GM23248 (cell line): ENCODE results near the gene TRIM9. TPM values are rescaled to one million over a fixed set of nuclear protein-coding genes. Genes with fewer than 3 reads are reported as not detected.

Source experiments
- DNase-seq: peaks from one replicate; pipeline ENCODE4 v3.0.0-alpha.2; 2015
- H2AFZ ChIP-seq: fragments of 200-600 bp; sonication (generic); 2 replicates; pipeline ENCODE4 v1.6.1; 2016; ENCODE audit warnings: antibody characterized with exemption
- H3F3A ChIP-seq: fragments of 200-600 bp; sonication (generic); 2 replicates; pipeline ENCODE4 v1.6.1; 2016; ENCODE audit warnings: mild to moderate bottlenecking, antibody characterized with exemption, mixed run types; ENCODE audit not compliant: insufficient read depth
- H3K27ac ChIP-seq: fragments of 200-600 bp; sonication (generic); 2 replicates; pipeline ENCODE4 v1.5.1; 2016; ENCODE audit warnings: mild to moderate bottlenecking
- H3K27me3 ChIP-seq: fragments of 200-600 bp; sonication (generic); replicated peaks from 2 replicates; pipeline ENCODE4 v1.6.1; 2016; ENCODE audit warnings: mild to moderate bottlenecking; ENCODE audit not compliant: insufficient read depth
- H3K36me3 ChIP-seq: fragments of 200-600 bp; sonication (generic); 2 replicates; pipeline ENCODE4 v1.6.1; 2016; ENCODE audit warnings: low read depth, mild to moderate bottlenecking
- H3K4me1 ChIP-seq: fragments of 200-600 bp; sonication (generic); 2 replicates; pipeline ENCODE4 v1.6.1; 2016; ENCODE audit warnings: mild to moderate bottlenecking; ENCODE audit not compliant: insufficient read depth
- H3K4me2 ChIP-seq: fragments of 200-600 bp; sonication (generic); one replicate; pipeline ENCODE4 v1.6.1; 2016; ENCODE audit warnings: mild to moderate bottlenecking; ENCODE audit not compliant: unreplicated experiment
- H3K4me3 ChIP-seq: fragments of 200-600 bp; sonication (generic); 2 replicates; pipeline ENCODE4 v1.5.1; 2016; ENCODE audit warnings: mild to moderate bottlenecking
- H3K79me2 ChIP-seq: fragments of 200-600 bp; sonication (generic); 2 replicates; pipeline ENCODE4 v1.6.1; 2016; ENCODE audit warnings: mild to moderate bottlenecking; ENCODE audit not compliant: insufficient read depth
- H3K9ac ChIP-seq: fragments of 200-600 bp; sonication (generic); 2 replicates; pipeline ENCODE4 v1.6.1; 2016; ENCODE audit warnings: mild to moderate bottlenecking
- H3K9me2 ChIP-seq: fragments of 200-600 bp; sonication (generic); 2 replicates; pipeline ENCODE4 v1.6.1; 2016; ENCODE audit warnings: mixed run types, mild to moderate bottlenecking, moderate library complexity; ENCODE audit not compliant: insufficient read depth
- H3K9me3 ChIP-seq: fragments of 200-600 bp; sonication (generic); one replicate; pipeline ENCODE4 v1.6.1; 2017; ENCODE audit warnings: low read depth
- H4K20me1 ChIP-seq: fragments of 200-600 bp; sonication (generic); 2 replicates; pipeline ENCODE4 v1.6.0; 2016; ENCODE audit not compliant: insufficient read depth
- EZH2 ChIP-seq: fragments of 200-600 bp; sonication (generic); IDR thresholded peaks from 2 replicates; pipeline ENCODE4 v1.6.1; 2018; ENCODE audit warnings: antibody characterized with exemption, mild to moderate bottlenecking; ENCODE audit not compliant: insufficient read depth, poor library complexity, severe bottlenecking
- EZH2phosphoT487 ChIP-seq: fragments of 200-600 bp; sonication (generic); IDR thresholded peaks from 2 replicates; pipeline ENCODE4 v1.6.1; 2018; ENCODE audit warnings: antibody characterized with exemption, moderate library complexity, mild to moderate bottlenecking, low read depth; ENCODE audit not compliant: insufficient read depth
- WGBS, 2 experiments: methylation state at CpG; one replicate each; pipeline ENCODE4 v1.1.6; 2015 to 2017; ENCODE audit warnings: low lambda C conversion rate in 2 of 2, low coverage in 1 of 2; ENCODE audit errors: missing lambda C conversion rate in 2 of 2; 5-methylcytosine and 5-hydroxymethylcytosine counted together
- in situ Hi-C: fragments of 300-500 bp; cut with MboI; formaldehyde crosslinking; loops from 2 replicates; pipeline ENCODE4 v1.15.0; 2020
- polyA plus RNA-seq: library from polyadenylated mRNA; unstranded; fragments of >200 nt; fragmentation: Nextera tagmentation; extraction: Ambion mirVana; gene quantifications from 2 replicates; pipeline ENCODE4 v1.2.1, GENCODE V29; 2016
- total RNA-seq: library from RNA; depleted of rRNA; stranded (reverse); fragments of >200 nt; shearing (Covaris generic); gene quantifications from 2 replicates; pipeline ENCODE4 v1.2.3, GENCODE V29; 2014

The TRIM9 gene
- total and polyA plus RNA-seq, 2 experiments from 2014 or later: 0.25 to 0.32 TPM

DNA sequence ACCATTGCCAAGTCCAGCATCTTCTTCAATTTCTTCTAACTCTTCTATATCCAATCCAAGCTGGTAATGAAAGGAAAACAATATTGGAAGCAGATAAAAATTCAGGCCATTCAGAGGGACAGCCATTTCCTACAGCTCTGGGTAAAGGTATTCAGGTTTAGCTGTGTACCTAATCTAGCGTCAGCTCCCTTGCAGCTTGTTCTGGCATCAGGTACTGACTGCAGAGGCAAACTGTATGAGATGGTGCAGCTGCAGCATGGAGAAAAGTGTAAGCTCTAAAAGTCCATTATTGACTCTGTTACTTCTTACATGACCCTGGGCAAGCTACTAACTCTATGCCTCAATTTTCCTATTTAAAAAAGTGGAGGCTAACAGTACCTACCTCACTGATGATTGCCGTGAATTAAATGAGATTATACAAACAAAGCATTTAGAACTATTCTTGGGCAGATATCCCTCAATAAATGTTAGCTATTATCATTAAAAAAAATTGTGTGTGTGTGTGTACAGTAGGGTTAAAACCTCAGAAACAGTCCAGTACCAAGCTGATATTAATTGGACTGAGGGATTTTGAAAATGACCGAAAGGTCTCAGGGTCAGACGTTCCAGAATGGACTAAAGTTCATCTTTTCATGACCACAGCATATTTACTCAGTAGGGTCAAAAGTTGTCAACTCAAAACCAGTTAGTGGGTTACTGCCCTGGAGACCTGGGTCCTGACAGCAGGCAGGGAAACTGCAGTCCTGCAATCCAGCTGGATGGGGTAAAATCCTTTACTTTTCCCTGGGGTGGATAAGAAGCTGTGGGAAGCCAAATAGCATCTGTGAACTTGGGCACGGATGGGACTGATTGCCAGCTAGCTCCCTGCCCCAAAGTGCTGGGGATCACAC is 159.5 kb downstream of the TRIM9 start:
- no peak overlapping the region for H3K4me3 ChIP-seq
- H3K79me2 ChIP-seq: no peaks in the 10 kb centered on the region
- TF ChIP-seq EZH2 (no peak), EZH2phosphoT487 (no peak)
- no peak overlapping the region for H3K27ac ChIP-seq
- H2AFZ ChIP-seq: no peak overlapping the region
- peaks cover 25% of the 10 kb centered on the region for H3F3A ChIP-seq
- in situ Hi-C loops: no loop called here
- 90 to 94% methylated on average over 5 of the region's 5 CpGs for WGBS, 2 experiments
- H3K9me2 ChIP-seq: no peaks in the 10 kb centered on the region
- H3K4me2 ChIP-seq: no peak overlapping the region
- peaks cover 13% of the 10 kb centered on the region for H3K36me3 ChIP-seq
- H3K27me3 ChIP-seq: no peaks in the 10 kb centered on the region
- peaks cover 33% of the 10 kb centered on the region for H3K4me1 ChIP-seq
- H4K20me1 ChIP-seq: no peaks in the 10 kb centered on the region
- no peak for DNase-seq
- no peaks in the 10 kb centered on the region for H3K9me3 ChIP-seq
- no peak overlapping the region for H3K9ac ChIP-seq

DNA sequence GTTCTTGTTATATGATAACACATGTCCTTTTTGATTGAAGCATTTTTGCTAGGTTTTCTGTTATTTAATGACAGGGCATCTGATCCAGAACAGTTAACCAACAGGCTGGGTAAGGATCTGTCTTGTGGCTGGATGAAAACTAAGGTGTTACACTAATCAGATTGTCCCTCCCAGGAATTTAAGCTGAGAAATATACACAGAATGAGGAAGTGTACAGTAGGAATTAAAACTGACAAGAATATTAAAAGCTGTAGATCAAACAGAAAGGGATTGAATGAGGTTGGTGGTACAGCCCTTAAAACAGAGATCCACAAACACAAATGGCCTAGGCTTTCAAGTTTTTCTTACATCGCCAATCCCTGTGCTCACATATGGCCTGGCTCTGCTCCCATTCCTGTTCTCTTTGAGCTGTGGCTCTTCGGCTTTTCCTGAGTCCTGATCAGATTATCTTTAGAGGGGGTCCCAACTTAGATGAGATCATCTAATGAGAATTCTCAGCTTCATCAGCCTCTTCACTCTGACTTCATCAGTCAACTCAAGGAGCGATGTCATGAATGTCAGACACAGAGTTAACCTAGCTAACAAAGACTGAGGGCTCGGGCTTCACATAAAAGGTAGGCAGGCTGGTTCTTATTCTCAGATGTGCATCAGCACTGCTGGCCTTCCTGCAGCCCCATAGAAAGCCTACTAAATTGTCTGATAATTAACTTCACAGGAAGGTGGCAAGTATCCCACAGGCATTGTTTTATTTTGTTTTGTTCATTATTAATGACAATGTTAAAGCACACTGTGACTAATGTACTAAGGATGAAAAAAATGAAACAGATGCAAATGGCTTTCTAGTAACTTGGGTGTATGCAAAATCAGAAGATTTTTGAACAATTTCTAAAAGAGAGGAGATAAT is 162.1 kb downstream of the TRIM9 start:
- Histone ChIP-seq H3K27me3 (no peaks in the 10 kb centered on the region), H3K27ac (no peak overlapping the region), H2AFZ (no peak overlapping the region), H3K36me3 (peaks cover 17% of the 10 kb centered on the region), H3K9me2 (no peaks in the 10 kb centered on the region), H3K9ac (no peak overlapping the region), H3K79me2 (no peaks in the 10 kb centered on the region), H3K4me2 (no peak overlapping the region), H4K20me1 (no peaks in the 10 kb centered on the region), H3K9me3 (no peaks in the 10 kb centered on the region), H3K4me1 (peaks cover 45% of the 10 kb centered on the region), H3F3A (peaks cover 24% of the 10 kb centered on the region), H3K4me3 (no peak overlapping the region)
- in situ Hi-C loops: no loop called here
- no peak for DNase-seq
- TF ChIP-seq EZH2 (no peak), EZH2phosphoT487 (no peak)
- WGBS, 2 experiments: 93 to 97% methylated on average over 4 of the region's 4 CpGs

DNA sequence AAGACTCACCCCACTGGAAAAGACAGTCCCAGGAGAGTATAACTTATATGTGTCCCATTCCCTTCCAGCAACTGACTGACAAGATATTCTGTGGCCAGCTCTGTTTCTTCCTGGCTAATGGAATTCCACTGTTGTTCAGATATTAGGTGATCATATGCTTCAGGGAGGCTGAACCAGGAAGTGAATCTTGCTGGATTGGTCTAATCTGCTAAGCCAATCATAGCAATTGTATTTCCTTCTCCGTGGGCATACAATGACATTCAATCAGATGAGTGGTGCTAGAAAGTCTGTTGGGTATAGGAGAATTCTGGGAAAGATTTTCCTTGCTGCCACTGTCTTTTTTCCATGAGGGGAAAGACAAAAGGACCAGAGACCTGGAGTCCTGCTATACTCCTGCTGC is 162.7 kb downstream of the TRIM9 start:
- Histone ChIP-seq H3K27ac (no peak overlapping the region), H3K27me3 (no peaks in the 10 kb centered on the region), H3K9me3 (no peaks in the 10 kb centered on the region), H3K36me3 (peaks cover 17% of the 10 kb centered on the region), H2AFZ (no peak overlapping the region), H4K20me1 (no peaks in the 10 kb centered on the region; the same call in 1 of the 2 replicates), H3K9ac (no peak overlapping the region), H3K9me2 (no peaks in the 10 kb centered on the region), H3K4me3 (no peak overlapping the region), H3K4me1 (peaks cover 45% of the 10 kb centered on the region), H3F3A (peaks cover 24% of the 10 kb centered on the region), H3K4me2 (no peak overlapping the region), H3K79me2 (no peaks in the 10 kb centered on the region)
- TF ChIP-seq EZH2phosphoT487 (no peak), EZH2 (no peak)
- in situ Hi-C loops: no loop called here
- no peak for DNase-seq
- WGBS, 2 experiments: 92% methylated on average over 1 of the region's 1 CpG

DNA sequence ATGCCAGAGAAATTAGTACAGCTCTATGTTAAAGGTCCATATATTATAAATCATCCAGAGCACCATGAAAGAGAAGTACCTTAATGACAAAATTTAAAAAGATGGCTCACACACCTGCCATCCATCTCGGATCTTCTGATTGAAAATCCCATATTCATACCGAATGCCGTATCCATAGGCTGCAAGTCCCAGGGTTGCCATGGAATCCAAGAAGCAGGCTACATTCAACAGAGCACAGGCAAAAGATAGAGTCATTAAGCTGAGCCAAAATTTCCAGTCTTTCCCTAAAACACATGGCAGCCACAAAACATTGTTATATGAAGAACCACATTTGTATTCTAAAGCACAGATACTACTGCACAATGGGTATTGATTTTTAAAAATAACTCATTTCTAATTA is 163.3 kb downstream of the TRIM9 start:
- Histone ChIP-seq H3K4me3 (no peak overlapping the region), H3K27me3 (no peaks in the 10 kb centered on the region), H3K79me2 (no peaks in the 10 kb centered on the region), H3K4me1 (peaks cover 39% of the 10 kb centered on the region), H3K9me3 (no peaks in the 10 kb centered on the region), H4K20me1 (no peaks in the 10 kb centered on the region; the same call in 1 of the 2 replicates), H3K36me3 (peaks cover 17% of the 10 kb centered on the region), H3K27ac (no peak overlapping the region), H2AFZ (no peak overlapping the region), H3K4me2 (no peak overlapping the region), H3K9ac (no peak overlapping the region), H3F3A (peaks cover 18% of the 10 kb centered on the region), H3K9me2 (no peaks in the 10 kb centered on the region)
- in situ Hi-C loops: no loop called here
- DNase-seq: no peak
- WGBS, 2 experiments: 97 to 100% methylated on average over 3 of the region's 3 CpGs
- no peak for TF ChIP-seq EZH2
- no peak for TF ChIP-seq EZH2phosphoT487
